Hepatocyte (in vitro differentiated cells): ENCODE measurements around the gene WDR11. TPM values are rescaled to one million over a fixed set of nuclear protein-coding genes. Genes with fewer than 3 reads are reported as not detected.

ENCODE experiments used
- DNase-seq: peaks from one replicate; pipeline ENCODE4 v3.0.0-alpha.2; 2016; ENCODE audit warnings: low spot score
- H2AFZ ChIP-seq: fragments of 200-600 bp; sonication (generic); 2 replicates; pipeline ENCODE4 v1.6.0; 2016; ENCODE audit warnings: antibody characterized with exemption, mild to moderate bottlenecking
- H3K27ac ChIP-seq: fragments of 200-600 bp; sonication (generic); 2 replicates; pipeline ENCODE4 v1.5.1; 2016; ENCODE audit warnings: mild to moderate bottlenecking
- H3K27me3 ChIP-seq: fragments of 200-600 bp; sonication (generic); 2 replicates; pipeline ENCODE4 v1.6.1; 2016
- H3K36me3 ChIP-seq: fragments of 200-600 bp; sonication (generic); replicated peaks from 2 replicates; pipeline ENCODE4 v1.5.1; 2016; ENCODE audit warnings: low read depth; ENCODE audit not compliant: insufficient read depth
- H3K4me1 ChIP-seq: fragments of 200-600 bp; sonication (generic); 2 replicates; pipeline ENCODE4 v1.5.1; 2016; ENCODE audit warnings: mild to moderate bottlenecking, moderate library complexity; ENCODE audit not compliant: insufficient read depth
- H3K4me2 ChIP-seq: fragments of 200-600 bp; sonication (generic); 2 replicates; pipeline ENCODE4 v1.6.0; 2016
- H3K4me3 ChIP-seq: fragments of 200-600 bp; sonication (generic); 2 replicates; pipeline ENCODE4 v1.5.1; 2016; ENCODE audit warnings: mild to moderate bottlenecking
- H3K79me2 ChIP-seq: fragments of 200-600 bp; sonication (generic); 2 replicates; pipeline ENCODE4 v1.6.0; 2017; ENCODE audit warnings: mild to moderate bottlenecking
- H3K9me2 ChIP-seq: fragments of 200-600 bp; sonication (generic); replicated peaks from 2 replicates; pipeline ENCODE4 v1.6.0; 2017; ENCODE audit warnings: mild to moderate bottlenecking; ENCODE audit not compliant: insufficient read depth
- H3K9me3 ChIP-seq: fragments of 200-600 bp; sonication (generic); 2 replicates; pipeline ENCODE4 v1.5.1; 2016; ENCODE audit warnings: low read depth, mild to moderate bottlenecking
- H4K20me1 ChIP-seq: fragments of 200-600 bp; sonication (generic); 2 replicates; pipeline ENCODE4 v1.6.0; 2016; ENCODE audit warnings: mild to moderate bottlenecking; ENCODE audit not compliant: insufficient read depth, poor library complexity, severe bottlenecking
- EZH2 ChIP-seq: fragments of 200-600 bp; sonication (generic); IDR thresholded peaks from 2 replicates; pipeline ENCODE4 v1.6.1; 2016; ENCODE audit warnings: antibody characterized with exemption, mild to moderate bottlenecking, borderline replicate concordance
- EZH2phosphoT487 ChIP-seq: fragments of 200-600 bp; sonication (generic); IDR thresholded peaks from one replicate; pipeline ENCODE4 v1.6.1; 2018; ENCODE audit warnings: antibody characterized with exemption, mild to moderate bottlenecking, low read depth, moderate library complexity; ENCODE audit not compliant: unreplicated experiment, severe bottlenecking
- WGBS: methylation state at CpG from one replicate; pipeline ENCODE4 v1.1.6; 2016; ENCODE audit warnings: low lambda C conversion rate; ENCODE audit errors: missing lambda C conversion rate; 5-methylcytosine and 5-hydroxymethylcytosine counted together
- polyA plus RNA-seq: library from polyadenylated mRNA; unstranded; fragments of >200 nt; fragmentation: Nextera tagmentation; extraction: Ambion mirVana; gene quantifications from 2 replicates; pipeline ENCODE4 v1.2.1, GENCODE V29; 2016
- total RNA-seq: library from RNA; depleted of rRNA; stranded (reverse); fragments of >200 nt; gene quantifications from 2 replicates; pipeline ENCODE4 v1.2.3, GENCODE V29; 2014
- TF ChIP-seq, protein P1 (sequence below): fragments of 200-600 bp; sonication (generic); IDR thresholded peaks from 2 replicates; pipeline ENCODE4 v1.5.1; 2016; ENCODE audit warnings: antibody characterized with exemption, mild to moderate bottlenecking; ENCODE audit not compliant: poor library complexity

Gene WDR11
- total and polyA plus RNA-seq, 2 experiments from 2014 or later, result 25.9 to 66.6 TPM

DNA sequence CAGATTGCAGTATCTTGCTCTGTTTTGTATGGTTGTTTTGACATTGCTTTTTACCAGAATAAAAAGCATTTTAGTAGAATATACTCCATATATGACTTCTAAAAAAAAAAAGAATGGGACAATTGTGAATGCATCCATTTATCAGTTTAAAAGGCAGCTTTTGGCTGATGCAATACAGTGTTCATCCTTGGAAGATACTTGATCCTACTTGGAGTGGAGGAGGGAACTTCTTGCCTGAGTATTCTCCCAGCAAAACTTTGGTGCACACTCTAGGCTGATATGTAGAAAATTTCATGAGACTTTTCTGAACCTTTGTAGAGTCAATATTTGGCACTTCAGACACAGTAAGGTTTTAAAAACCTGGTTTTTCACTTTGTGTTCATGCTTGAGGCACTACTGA lies 40.2 kb downstream of the WDR11 start:
- Histone ChIP-seq H3K27ac (no peak overlapping the region), H3K27me3 (no peaks in the 10 kb centered on the region), H3K4me2 (no peak overlapping the region), H3K9me3 (no peaks in the 10 kb centered on the region), H3K79me2 (no peaks in the 10 kb centered on the region), H2AFZ (no peak overlapping the region), H4K20me1 (no peaks in the 10 kb centered on the region), H3K4me1 (no peaks in the 10 kb centered on the region), H3K9me2 (no peaks in the 10 kb centered on the region), H3K36me3 (no peaks in the 10 kb centered on the region), H3K4me3 (no peak overlapping the region)
- TF ChIP-seq EZH2phosphoT487 (no peak), EZH2 (no peak)
- TF ChIP-seq, protein P1, sequence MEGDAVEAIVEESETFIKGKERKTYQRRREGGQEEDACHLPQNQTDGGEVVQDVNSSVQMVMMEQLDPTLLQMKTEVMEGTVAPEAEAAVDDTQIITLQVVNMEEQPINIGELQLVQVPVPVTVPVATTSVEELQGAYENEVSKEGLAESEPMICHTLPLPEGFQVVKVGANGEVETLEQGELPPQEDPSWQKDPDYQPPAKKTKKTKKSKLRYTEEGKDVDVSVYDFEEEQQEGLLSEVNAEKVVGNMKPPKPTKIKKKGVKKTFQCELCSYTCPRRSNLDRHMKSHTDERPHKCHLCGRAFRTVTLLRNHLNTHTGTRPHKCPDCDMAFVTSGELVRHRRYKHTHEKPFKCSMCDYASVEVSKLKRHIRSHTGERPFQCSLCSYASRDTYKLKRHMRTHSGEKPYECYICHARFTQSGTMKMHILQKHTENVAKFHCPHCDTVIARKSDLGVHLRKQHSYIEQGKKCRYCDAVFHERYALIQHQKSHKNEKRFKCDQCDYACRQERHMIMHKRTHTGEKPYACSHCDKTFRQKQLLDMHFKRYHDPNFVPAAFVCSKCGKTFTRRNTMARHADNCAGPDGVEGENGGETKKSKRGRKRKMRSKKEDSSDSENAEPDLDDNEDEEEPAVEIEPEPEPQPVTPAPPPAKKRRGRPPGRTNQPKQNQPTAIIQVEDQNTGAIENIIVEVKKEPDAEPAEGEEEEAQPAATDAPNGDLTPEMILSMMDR, result no peak
- no peak for DNase-seq

DNA sequence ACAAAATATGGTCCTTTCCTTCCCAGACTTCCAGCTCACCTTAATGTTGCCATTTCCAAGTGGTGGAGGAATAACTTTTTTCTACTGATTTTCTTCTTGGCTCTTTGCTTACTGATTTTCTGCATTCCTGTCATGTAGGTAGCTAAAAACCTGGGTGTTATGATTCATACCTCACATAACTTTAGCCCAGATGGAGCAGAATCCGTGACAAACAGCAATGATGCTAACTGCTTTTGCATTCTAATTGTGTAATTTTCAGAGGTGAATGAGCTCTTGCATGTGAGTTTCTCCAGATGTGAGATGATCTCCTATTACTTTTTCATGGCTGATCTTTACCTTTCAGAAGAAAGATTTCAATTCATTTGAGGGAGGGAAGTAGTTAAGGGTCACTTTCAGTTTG lies 43.4 kb downstream of the WDR11 start:
- Histone ChIP-seq H3K27me3 (no peaks in the 10 kb centered on the region), H3K4me2 (no peak overlapping the region), H3K9me3 (no peaks in the 10 kb centered on the region), H3K27ac (no peak overlapping the region), H2AFZ (no peak overlapping the region), H3K36me3 (no peaks in the 10 kb centered on the region), H3K9me2 (no peaks in the 10 kb centered on the region), H4K20me1 (no peaks in the 10 kb centered on the region), H3K79me2 (no peaks in the 10 kb centered on the region), H3K4me1 (no peaks in the 10 kb centered on the region), H3K4me3 (no peak overlapping the region)
- WGBS, result 96% methylated on average over 1 of the region's 1 CpG
- no peak for TF ChIP-seq EZH2phosphoT487
- TF ChIP-seq, protein P1, result no peak
- no peak for TF ChIP-seq EZH2
- no peak for DNase-seq

- 47% methylated on average over 2 of the region's 2 CpGs for WGBS
- H3K9me2 ChIP-seq, result no peaks in the 10 kb centered on the region
- no peak for DNase-seq
- H3K4me2 ChIP-seq, result no peak overlapping the region
- no peaks in the 10 kb centered on the region for H4K20me1 ChIP-seq
- no peaks in the 10 kb centered on the region for H3K27me3 ChIP-seq
- H3K79me2 ChIP-seq, result no peaks in the 10 kb centered on the region
- H3K36me3 ChIP-seq, result no peaks in the 10 kb centered on the region
- H3K27ac ChIP-seq, result no peak overlapping the region
- no peaks in the 10 kb centered on the region for H3K4me1 ChIP-seq
- TF ChIP-seq, protein P1, result no peak
- no peak for TF ChIP-seq EZH2
- TF ChIP-seq EZH2phosphoT487, result no peak
- H3K9me3 ChIP-seq, result no peaks in the 10 kb centered on the region
- no peak overlapping the region for H2AFZ ChIP-seq
- H3K4me3 ChIP-seq, result no peak overlapping the region
Observed at GRCh38 chr10:120897343-120897742, 46.2 kb downstream of the WDR11 start.

- H3K36me3 ChIP-seq, result peaks cover 6% of the 10 kb centered on the region
- no peaks in the 10 kb centered on the region for H3K9me3 ChIP-seq
- no peak overlapping the region for H3K4me3 ChIP-seq
- DNase-seq, result no peak
- no peaks in the 10 kb centered on the region for H3K27me3 ChIP-seq
- no peak overlapping the region for H3K4me2 ChIP-seq
- H3K27ac ChIP-seq, result no peak overlapping the region
- H2AFZ ChIP-seq, result no peak overlapping the region
- no peaks in the 10 kb centered on the region for H3K4me1 ChIP-seq
- H3K79me2 ChIP-seq, result no peaks in the 10 kb centered on the region
- 99% methylated on average over 9 of the region's 9 CpGs for WGBS
- H3K9me2 ChIP-seq, result no peaks in the 10 kb centered on the region
- no peaks in the 10 kb centered on the region for H4K20me1 ChIP-seq
- TF ChIP-seq, protein P1, result no peak
- TF ChIP-seq EZH2, result no peak
- no peak for TF ChIP-seq EZH2phosphoT487
Observed at GRCh38 chr10:120905268-120905667, 54.1 kb downstream of the WDR11 start.
